ENCODE results near the gene PITPNM3.

The PITPNM3 gene

DNA sequence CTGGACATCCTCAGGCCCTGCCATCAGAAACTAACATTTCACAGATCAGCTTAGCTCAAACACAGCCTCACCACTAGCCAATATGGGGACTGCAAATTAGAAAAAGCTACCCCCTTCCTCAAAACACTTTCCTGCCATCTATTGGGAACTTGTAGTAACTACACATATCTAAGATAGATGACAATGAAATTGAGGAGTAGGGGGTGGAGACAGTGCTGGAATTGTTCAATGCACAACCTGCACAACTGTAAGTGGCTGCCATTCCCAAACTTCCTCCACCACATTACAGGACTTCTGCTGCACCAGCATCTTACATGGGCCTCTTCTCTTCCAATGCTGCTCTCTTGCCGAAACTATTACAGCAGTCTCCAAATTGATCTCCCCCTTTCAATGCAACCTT lies 143.3 kb downstream of the PITPNM3 start:
- Histone ChIP-seq H3K27ac (no peak overlapping the region), H3K27me3 (replicated peaks) (no peaks in the 10 kb centered on the region), H3K36me3 (replicated peaks) (no peaks in the 10 kb centered on the region), H3K4me3 (ENCODE audit: low read depth, low read length) (no peak overlapping the region)
- no peak for DNase-seq
- TF ChIP-seq, protein P1, sequence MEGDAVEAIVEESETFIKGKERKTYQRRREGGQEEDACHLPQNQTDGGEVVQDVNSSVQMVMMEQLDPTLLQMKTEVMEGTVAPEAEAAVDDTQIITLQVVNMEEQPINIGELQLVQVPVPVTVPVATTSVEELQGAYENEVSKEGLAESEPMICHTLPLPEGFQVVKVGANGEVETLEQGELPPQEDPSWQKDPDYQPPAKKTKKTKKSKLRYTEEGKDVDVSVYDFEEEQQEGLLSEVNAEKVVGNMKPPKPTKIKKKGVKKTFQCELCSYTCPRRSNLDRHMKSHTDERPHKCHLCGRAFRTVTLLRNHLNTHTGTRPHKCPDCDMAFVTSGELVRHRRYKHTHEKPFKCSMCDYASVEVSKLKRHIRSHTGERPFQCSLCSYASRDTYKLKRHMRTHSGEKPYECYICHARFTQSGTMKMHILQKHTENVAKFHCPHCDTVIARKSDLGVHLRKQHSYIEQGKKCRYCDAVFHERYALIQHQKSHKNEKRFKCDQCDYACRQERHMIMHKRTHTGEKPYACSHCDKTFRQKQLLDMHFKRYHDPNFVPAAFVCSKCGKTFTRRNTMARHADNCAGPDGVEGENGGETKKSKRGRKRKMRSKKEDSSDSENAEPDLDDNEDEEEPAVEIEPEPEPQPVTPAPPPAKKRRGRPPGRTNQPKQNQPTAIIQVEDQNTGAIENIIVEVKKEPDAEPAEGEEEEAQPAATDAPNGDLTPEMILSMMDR (IDR thresholded peaks at IDR 0.05; ENCODE audit: low read depth, low read length, missing control alignments), result peak; percentile 46
- in situ Hi-C loops (cut with HindIII; ENCODE audit: low pct_ligation_motif_present, low sequenced_read_pairs), result loop anchor here (25.0 kb wide), 1 partner anchor 826 kb away; the partner anchor contains the start of gene NLRP1

DNA sequence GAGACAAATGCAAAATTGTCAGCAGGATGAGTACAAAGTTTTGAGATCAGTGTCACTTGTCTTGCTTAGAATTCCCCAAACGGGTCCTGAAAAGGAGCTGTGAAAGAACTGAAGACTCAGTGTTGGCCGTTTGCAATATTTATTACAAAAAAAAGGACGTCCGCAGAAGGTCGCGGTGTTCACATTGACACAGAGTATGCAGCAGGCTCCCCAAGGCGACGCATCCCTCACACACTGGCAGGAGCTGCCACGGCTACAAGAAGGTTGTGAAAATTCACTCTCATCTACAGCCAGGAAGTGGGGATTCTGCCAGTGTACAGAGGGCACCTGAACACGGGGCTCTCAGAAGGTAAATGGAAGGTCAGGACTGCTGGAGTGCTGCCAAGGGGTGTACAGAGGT lies 147.6 kb downstream of the PITPNM3 start:
- H3K27me3 ChIP-seq (replicated peaks), result no peaks in the 10 kb centered on the region
- H3K27ac ChIP-seq, result no peak overlapping the region
- no peak overlapping the region for H3K4me3 ChIP-seq (ENCODE audit: low read depth, low read length)
- no peak for DNase-seq
- TF ChIP-seq, protein P1 (IDR thresholded peaks at IDR 0.05; ENCODE audit: low read depth, low read length, missing control alignments), result no peak
- in situ Hi-C loops (cut with HindIII; ENCODE audit: low pct_ligation_motif_present, low sequenced_read_pairs), result loop anchor here (25.0 kb wide), 1 partner anchor 821 kb away; the partner anchor contains the start of gene NLRP1
- H3K36me3 ChIP-seq (replicated peaks), result no peaks in the 10 kb centered on the region

- TF ChIP-seq, protein P1 (IDR thresholded peaks at IDR 0.05; ENCODE audit: low read depth, low read length, missing control alignments), result no peak
- Histone ChIP-seq H3K27ac (no peak overlapping the region), H3K4me3 (ENCODE audit: low read depth, low read length) (no peak overlapping the region), H3K36me3 (replicated peaks) (no peaks in the 10 kb centered on the region), H3K27me3 (replicated peaks) (no peaks in the 10 kb centered on the region)
- in situ Hi-C loops (cut with HindIII; ENCODE audit: low pct_ligation_motif_present, low sequenced_read_pairs), result loop anchor here (25.0 kb wide), 1 partner anchor 821 kb away; the partner anchor contains the start of gene NLRP1
- DNase-seq, result no peak
Observed at GRCh38 chr17:6408276-6408675, 148.1 kb downstream of the PITPNM3 start.

DNA sequence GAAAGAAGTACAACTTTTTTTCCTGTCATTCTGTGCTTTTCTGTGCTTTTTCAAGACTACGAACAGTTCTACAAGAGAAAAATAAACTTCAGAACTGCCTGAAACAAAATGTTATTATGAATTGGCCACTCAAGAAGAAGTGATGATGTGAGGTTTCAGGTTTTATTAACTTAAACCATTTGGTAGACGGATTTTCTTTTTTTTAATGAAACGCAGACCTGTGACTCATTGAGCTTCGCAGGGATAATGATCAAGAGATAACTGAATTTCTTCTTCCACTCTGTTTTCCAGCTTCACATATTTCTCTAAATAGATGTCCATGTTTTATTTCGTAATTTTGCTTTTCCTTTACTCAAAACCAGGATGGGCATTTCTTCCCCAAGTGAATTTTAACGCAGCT lies 154.1 kb downstream of the PITPNM3 start:
- TF ChIP-seq, protein P1 (IDR thresholded peaks at IDR 0.05; ENCODE audit: low read depth, low read length, missing control alignments), result no peak
- Histone ChIP-seq H3K36me3 (replicated peaks) (no peaks in the 10 kb centered on the region), H3K27ac (no peak overlapping the region), H3K4me3 (ENCODE audit: low read depth, low read length) (no peak overlapping the region), H3K27me3 (replicated peaks) (no peaks in the 10 kb centered on the region)
- in situ Hi-C loops (cut with HindIII; ENCODE audit: low pct_ligation_motif_present, low sequenced_read_pairs), result loop anchor here (25.0 kb wide), 1 partner anchor 815 kb away; the partner anchor contains the start of gene NLRP1
- DNase-seq, result no peak
